Middle frontal gyrus (tissue), 1 donor: ENCODE measurements around the gene RANBP3L.
"Not testable (repeated sequence)": the region's sequence is repeated elsewhere in the genome, so short reads cannot be mapped to it uniquely, and the experiment has no call there.

Experiments
- DNase-seq: peaks from one replicate; pipeline ENCODE4 v3.0.0-alpha.2; 2015; ENCODE audit warnings: low spot score; ENCODE audit errors: extremely low spot score

RANBP3L gene

GRCh38 chr5:36208786-36209185 lies 92.9 kb downstream of the RANBP3L start:
- DNase-seq, result no peak

DNA sequence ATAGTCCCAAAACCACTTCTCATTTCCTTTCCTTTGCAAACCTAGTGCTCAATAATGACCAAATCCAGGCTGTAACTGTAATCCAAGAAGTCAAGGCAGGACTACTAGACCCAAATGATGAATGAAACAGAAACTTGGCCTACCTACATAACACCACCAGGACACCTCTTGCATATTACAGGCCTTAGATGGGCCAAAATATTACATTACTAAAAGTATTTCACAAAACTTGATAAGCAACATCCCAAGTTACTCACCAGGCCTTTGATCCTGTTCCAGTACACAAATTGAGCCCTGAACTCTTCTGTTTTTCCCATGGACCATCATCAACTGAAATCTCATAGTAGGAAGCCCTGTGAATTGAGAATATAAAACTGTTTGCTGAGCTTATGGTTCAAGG lies 94.8 kb downstream of the RANBP3L start:
- DNase-seq, result no peak

DNA sequence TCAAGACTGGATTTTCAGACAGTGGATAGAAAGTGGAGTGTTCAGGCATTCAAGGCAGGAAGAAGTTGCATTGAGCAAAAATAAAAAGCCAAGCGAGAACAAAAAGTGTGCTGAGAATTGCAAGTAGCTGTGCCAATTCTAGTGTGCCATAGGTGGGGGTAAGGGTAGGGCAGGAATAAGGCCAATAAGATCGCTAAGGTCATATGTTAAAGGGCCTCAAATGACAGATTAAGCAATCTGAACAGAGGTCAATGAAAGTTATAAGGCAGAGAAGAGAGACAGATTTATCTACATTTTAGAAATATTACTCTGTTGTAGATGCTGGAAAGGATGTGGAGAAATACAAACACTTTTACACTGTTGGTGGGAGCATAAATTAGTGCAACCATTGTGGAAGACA lies 96.4 kb downstream of the RANBP3L start:
- no peak for DNase-seq

- DNase-seq, result no peak
Observed at GRCh38 chr5:36202521-36202961, 99.2 kb downstream of the RANBP3L start.

DNA sequence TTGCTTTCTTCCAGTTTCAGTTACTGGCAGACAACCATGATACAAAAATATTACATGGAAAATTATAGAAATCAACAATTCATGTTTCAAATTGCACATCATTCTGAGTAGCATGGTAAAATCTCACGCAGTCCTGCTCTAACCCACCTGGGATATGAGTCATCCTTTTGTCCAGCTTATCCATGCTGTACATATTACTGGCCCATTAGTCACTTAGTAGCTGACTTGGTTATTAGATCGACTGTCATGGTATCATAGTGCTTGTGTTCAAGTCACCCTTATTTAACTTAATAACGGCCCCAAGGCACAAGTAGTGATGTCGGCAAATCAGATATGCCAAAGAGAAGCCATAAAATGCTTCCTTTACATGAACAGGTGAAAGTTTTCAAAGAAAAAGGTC lies 101.2 kb downstream of the RANBP3L start:
- DNase-seq, result no peak

- no peak for DNase-seq
Observed at GRCh38 chr5:36199620-36200019, 102.1 kb downstream of the RANBP3L start.

- DNase-seq, result not testable (repeated sequence)
Observed at GRCh38 chr5:36198783-36199182, 102.9 kb downstream of the RANBP3L start.
